Neural progenitor cell (in vitro differentiated cells): ENCODE results near the gene GRK1.

ENCODE experiments used
- CTCF ChIP-seq: fragments of 200-600 bp; sonication (generic); IDR thresholded peaks from 2 replicates; pipeline ENCODE4 v1.5.1; 2017; ENCODE audit warnings: antibody characterized with exemption, mild to moderate bottlenecking
- EZH2 ChIP-seq: fragments of 200-600 bp; sonication (generic); IDR thresholded peaks from 2 replicates; pipeline ENCODE4 v1.6.1; 2017; ENCODE audit warnings: antibody characterized with exemption, mild to moderate bottlenecking, moderate library complexity

GRCh38 chr13:113769881-113770280, 102.9 kb downstream of the GRK1 start:
- TF ChIP-seq CTCF (no peak), EZH2 (no peak)
